Measurements from ENCODE around the gene HEY2.

The HEY2 gene

GRCh38 chr6:125790358-125791150 lies 41.1 kb downstream of the HEY2 start, which contains the start of gene NCOA7:
NCOA7 (plus strand) TSS chr6:125790960; CDS start chr6:125815355, 24,395 bp downstream.
- peak within 1 kb of the TSS; percentile 94 for H3K27ac ChIP-seq
- no peak for TF ChIP-seq CTCF (conservative IDR thresholded peaks at IDR 0.05)

- H3K27ac ChIP-seq: peak overlapping the region; percentile 94
- TF ChIP-seq CTCF (conservative IDR thresholded peaks at IDR 0.05): peak; percentile 79
Observed at GRCh38 chr6:125791151-125791819, 41.9 kb downstream of the HEY2 start.

GRCh38 chr6:125791820-125792165 lies 42.4 kb downstream of the HEY2 start:
- H3K27ac ChIP-seq: peak overlapping the region; percentile 94
- peak; percentile 44; the same call in 1 of the 2 replicates for TF ChIP-seq CTCF (conservative IDR thresholded peaks at IDR 0.05)

DNA sequence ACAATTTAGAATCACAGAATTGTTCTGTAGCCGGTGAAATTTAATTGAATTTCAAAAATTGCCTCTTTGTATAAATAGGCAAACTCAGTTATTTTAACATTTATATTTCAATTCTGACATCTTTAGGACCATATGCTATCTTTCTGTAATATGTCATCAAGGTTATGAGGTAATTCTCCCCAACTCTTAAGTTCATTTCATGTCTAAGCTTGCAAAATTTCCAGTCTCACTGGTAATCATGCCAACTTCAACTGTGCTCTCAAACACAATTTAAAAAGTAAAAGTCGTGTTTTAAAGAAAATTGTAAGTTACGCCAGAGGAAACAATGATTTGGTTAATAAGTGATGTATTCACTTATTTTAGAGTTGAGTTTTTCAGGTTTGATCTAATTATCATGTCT lies 42.7 kb downstream of the HEY2 start:
- TF ChIP-seq CTCF (conservative IDR thresholded peaks at IDR 0.05): no peak
- H3K27ac ChIP-seq: peak overlapping the region; percentile 94; the same call in 1 of the 2 replicates

DNA sequence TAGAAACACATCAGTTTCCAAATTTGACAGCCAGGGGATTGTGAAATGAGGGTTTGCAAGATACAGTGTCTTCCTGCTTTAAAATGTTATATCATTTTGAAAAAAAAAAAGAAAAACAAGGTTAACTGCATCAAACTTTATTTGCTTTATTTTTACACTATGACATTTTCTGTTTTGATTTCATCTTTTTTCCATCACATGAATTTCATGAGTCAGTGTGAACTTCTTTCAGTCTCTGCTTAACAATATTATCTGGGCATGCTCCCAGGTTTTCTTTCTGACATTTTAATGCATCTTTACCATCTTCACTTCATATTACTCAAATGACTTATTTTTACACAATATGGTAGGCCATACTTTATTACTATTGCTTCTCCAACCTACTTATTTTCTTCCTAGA lies 43.2 kb downstream of the HEY2 start:
- peak overlapping the region; percentile 40; the same call in 1 of the 2 replicates for H3K27ac ChIP-seq

DNA sequence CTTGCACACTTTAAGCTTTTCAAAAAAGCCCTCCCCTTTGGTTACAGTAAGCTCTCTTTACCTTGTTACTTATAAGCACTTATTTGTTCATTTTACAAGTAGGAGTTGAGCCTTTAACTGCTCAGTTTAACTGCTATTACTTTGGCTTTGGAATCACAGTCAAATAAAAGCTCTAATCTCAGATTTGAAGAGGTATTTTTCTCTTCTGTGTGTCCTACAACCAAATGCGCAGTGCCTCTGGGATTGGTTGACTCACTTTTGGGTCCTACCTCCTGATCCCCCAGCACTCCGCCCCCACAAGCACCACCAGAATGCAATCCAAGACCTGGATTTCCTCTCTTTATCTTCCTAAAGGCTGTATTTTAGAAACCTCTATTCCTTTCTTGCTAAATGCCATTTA lies 43.8 kb downstream of the HEY2 start:
- TF ChIP-seq CTCF (conservative IDR thresholded peaks at IDR 0.05): no peak
- H3K27ac ChIP-seq: peak overlapping the region; percentile 40; the same call in 1 of the 2 replicates

More for the DNA sequence above, 43.2 kb downstream of the HEY2 start:
- no peak for TF ChIP-seq CTCF (conservative IDR thresholded peaks at IDR 0.05)

GRCh38 chr6:125793863-125794262 lies 44.4 kb downstream of the HEY2 start:
- H3K27ac ChIP-seq: peak overlapping the region; percentile 40; the same call in 1 of the 2 replicates
- no peak for TF ChIP-seq CTCF (conservative IDR thresholded peaks at IDR 0.05)

All from VCaP (cell line).